Neural crest cell (in vitro differentiated cells): ENCODE data around the gene PPP3CA. TPM values are rescaled to one million over a fixed set of nuclear protein-coding genes. Genes with fewer than 3 reads are reported as not detected.

Experiments
- DNase-seq: peaks from one replicate; pipeline ENCODE4 v3.0.0; 2021; ENCODE audit warnings: low read depth, mixed read lengths, low spot score
- H3K27ac Mint-ChIP-seq: one replicate; pipeline ENCODE4 v1.8.0; 2021; ENCODE audit warnings: mild to moderate bottlenecking, mixed read lengths; ENCODE audit not compliant: unreplicated experiment
- H3K27me3 Mint-ChIP-seq: 2 replicates; pipeline ENCODE4 v1.8.0; 2021; ENCODE audit warnings: low read depth, mild to moderate bottlenecking, mixed read lengths
- H3K36me3 Mint-ChIP-seq: 2 replicates; pipeline ENCODE4 v1.8.0; 2021; ENCODE audit warnings: low read depth, mild to moderate bottlenecking, mixed read lengths
- H3K4me1 Mint-ChIP-seq: 2 replicates; pipeline ENCODE4 v1.8.0; 2021; ENCODE audit warnings: mixed read lengths
- H3K4me3 Mint-ChIP-seq: one replicate; pipeline ENCODE4 v1.8.0; 2021; ENCODE audit warnings: mild to moderate bottlenecking, mixed read lengths
- H3K9me3 Mint-ChIP-seq: 2 replicates; pipeline ENCODE4 v1.8.0; 2021; ENCODE audit warnings: mixed read lengths
- CTCF ChIP-seq: fragments of 200-600 bp; sonication (generic); conservative IDR thresholded peaks from 2 replicates; pipeline ENCODE4 v1.5.0; 2021; ENCODE audit warnings: antibody characterized with exemption, mild to moderate bottlenecking
- total RNA-seq: library from RNA; stranded (reverse); gene quantifications from 2 replicates; pipeline ENCODE4 v1.2.1, GENCODE V29; 2021

PPP3CA gene
- total RNA-seq, 1 donor from 2014 or later: 12.2 TPM

GRCh38 chr4:101348995-101349800, 1.9 kb upstream of the PPP3CA start:
- Mint-ChIP-seq H3K36me3 (no peaks in the 10 kb centered on the region), H3K4me1 (peaks cover 18% of the 10 kb centered on the region), H3K27ac (no peak overlapping the region), H3K27me3 (peaks cover 23% of the 10 kb centered on the region), H3K4me3 (peak overlapping the region; percentile 98), H3K9me3 (no peaks in the 10 kb centered on the region)
- TF ChIP-seq CTCF: no peak
- no peak for DNase-seq

GRCh38 chr4:101348367-101348827, 1.1 kb upstream of the PPP3CA start:
- Mint-ChIP-seq H3K9me3 (no peaks in the 10 kb centered on the region), H3K4me1 (peaks cover 18% of the 10 kb centered on the region), H3K4me3 (peak overlapping the region; percentile 98), H3K36me3 (no peaks in the 10 kb centered on the region), H3K27me3 (peaks cover 23% of the 10 kb centered on the region), H3K27ac (peak overlapping the region; percentile 75)
- no peak for TF ChIP-seq CTCF
- DNase-seq: no peak

DNA sequence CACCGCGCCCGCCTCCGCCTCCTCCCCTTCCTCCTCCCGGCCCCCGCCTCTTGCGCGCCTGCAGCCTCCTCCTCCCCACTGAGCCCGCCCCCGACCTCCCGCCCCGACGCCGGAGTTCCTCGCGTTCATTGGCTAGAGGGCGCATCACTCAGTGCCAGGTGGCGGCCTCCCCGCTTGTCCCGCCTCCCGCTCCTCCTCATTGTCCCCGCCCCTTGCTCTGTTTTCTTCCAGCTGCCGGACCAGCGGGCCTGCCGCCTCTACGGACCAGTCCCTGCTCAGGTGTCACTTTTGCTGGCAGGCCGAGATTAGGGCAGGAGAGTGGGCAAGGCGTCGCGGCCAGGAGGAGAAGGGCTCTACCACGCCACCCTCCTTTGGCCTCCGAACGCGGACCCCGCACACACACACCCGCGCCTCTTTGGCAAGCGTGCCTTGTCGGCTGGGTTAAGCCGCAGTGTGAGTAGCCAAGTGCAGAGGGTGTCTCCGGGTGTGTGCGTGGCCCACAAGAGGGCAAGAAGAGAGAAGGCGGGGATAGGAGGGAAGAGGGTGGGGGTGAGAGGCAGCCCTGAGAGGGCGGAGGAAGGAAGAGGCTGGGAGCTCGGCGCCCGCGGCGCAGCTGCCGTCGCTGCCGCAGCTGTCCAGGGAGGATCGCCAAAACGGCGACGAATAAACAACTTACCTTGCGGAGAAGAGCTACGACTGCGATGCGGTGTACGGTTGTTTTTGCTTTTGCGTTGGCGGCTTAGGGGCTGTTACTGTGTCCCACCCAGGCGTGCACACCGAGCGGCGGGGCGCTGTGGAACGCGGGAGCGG, 436 bp upstream of the PPP3CA start:
- TF ChIP-seq CTCF: no peak
- peak overlapping the region; percentile 75 for H3K27ac Mint-ChIP-seq
- H3K36me3 Mint-ChIP-seq: no peaks in the 10 kb centered on the region
- peak overlapping the region; percentile 98 for H3K4me3 Mint-ChIP-seq
- H3K9me3 Mint-ChIP-seq: no peaks in the 10 kb centered on the region
- peak; percentile 99 for DNase-seq
- H3K4me1 Mint-ChIP-seq: peaks cover 18% of the 10 kb centered on the region
- peaks cover 23% of the 10 kb centered on the region for H3K27me3 Mint-ChIP-seq

DNA sequence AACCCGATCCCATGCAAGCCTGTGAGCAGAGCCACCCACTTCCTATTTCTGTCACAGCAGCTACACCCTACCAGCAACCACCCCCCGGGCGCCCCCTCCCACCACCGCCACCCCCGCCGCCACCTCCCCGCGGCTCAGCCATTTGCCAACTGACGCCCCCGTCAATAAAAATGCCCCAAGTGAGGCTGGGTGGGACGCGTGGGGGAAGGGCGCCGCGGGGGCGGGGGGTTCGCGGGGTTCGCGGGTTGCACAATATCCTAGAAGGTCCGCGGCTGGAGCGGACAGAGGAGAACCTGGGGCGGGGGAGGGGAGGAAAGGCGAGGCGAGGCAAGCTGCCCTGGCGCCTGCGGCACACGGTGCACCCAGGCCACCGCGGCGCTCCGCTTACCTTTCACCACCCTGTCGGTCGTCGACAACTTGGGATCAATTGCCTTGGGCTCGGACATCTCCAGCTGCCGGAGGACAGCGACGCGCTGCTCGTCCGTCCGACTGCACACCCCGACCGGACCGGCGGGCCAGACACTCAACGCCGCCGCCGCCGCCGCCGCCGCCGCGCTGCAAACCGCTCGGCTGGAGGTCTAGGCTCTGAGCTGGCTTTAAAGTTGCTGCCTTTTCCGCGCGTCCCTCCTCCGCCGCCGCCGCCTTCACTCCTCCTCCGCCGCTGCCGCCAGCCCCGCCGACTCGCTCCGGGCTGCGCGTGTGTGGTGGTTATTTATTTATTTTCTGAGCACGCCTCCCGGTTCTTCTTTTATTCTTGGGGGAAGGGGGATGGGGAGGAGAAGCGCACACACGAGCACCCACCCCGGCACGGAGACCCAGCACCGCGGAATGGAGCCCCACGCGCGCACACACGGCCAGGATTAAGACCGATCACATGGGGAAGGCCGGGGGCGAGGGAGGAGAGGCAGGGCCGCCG, 717 bp downstream of the PPP3CA start:
- Mint-ChIP-seq H3K4me1 (peaks cover 18% of the 10 kb centered on the region), H3K27me3 (peaks cover 23% of the 10 kb centered on the region), H3K4me3 (peak overlapping the region; percentile 98), H3K36me3 (no peaks in the 10 kb centered on the region), H3K9me3 (no peaks in the 10 kb centered on the region), H3K27ac (peak overlapping the region; percentile 95)
- TF ChIP-seq CTCF: no peak
- peak; percentile 48 for DNase-seq
